IMR-90 (cell line): ENCODE data around the gene EEF1G. TPM values are rescaled to one million over a fixed set of nuclear protein-coding genes. Genes with fewer than 3 reads are reported as not detected.

Experiments
- ATAC-seq: fragments of 200-7000 bp; cut with Tn5 transposase; 2 replicates; pipeline ENCODE4 v1.9.1; 2020; ENCODE audit warnings: low read depth, mild to moderate bottlenecking, moderate library complexity
- BruUV-seq: library from RNA; stranded (reverse); fragments of 400-500 nt; replicated peaks from 2 replicates; lab custom pipeline; 2021; lab: Mats Ljungman, UMichigan
- CTCF ChIA-PET: fragments of 300-600 bp; formaldehyde crosslinking; extraction: SDS; loops from one replicate; lab custom pipeline; 2021; ENCODE audit warnings: antibody characterized with exemption; lab: Yijun Ruan, JAX
- POLR2A ChIA-PET: fragments of 300-600 bp; sonication (Branson Sonifier 250); formaldehyde crosslinking; loops from one replicate; lab custom pipeline; 2022; ENCODE audit warnings: antibody characterized with exemption; ENCODE audit not compliant: unreplicated experiment; lab: Charles Lee
- DNase-seq: peaks from one replicate; pipeline ENCODE4 v3.0.0; 2013
- H2AFZ ChIP-seq: replicated peaks from 2 replicates; pipeline ENCODE3; 2013; ENCODE audit warnings: low read length, mild to moderate bottlenecking; ENCODE audit not compliant: poor library complexity
- H2AK5ac ChIP-seq: 2 replicates; pipeline ENCODE4 v1.6.1; 2013; ENCODE audit warnings: low read depth, low read length, inconsistent platforms
- H2AK9ac ChIP-seq: replicated peaks from 2 replicates; pipeline ENCODE3; 2013; ENCODE audit warnings: mild to moderate bottlenecking, low read depth, low read length, moderate library complexity; ENCODE audit not compliant: poor library complexity
- H2BK120ac ChIP-seq: 2 replicates; pipeline ENCODE4 v1.6.1; 2013; ENCODE audit warnings: low read depth, low read length, inconsistent platforms
- H2BK15ac ChIP-seq: 3 replicates; pipeline ENCODE4 v1.6.1; 2013; ENCODE audit warnings: low read depth, low read length, inconsistent platforms
- H2BK20ac ChIP-seq: 2 replicates; pipeline ENCODE4 v1.6.1; 2013; ENCODE audit warnings: low read depth, mild to moderate bottlenecking, inconsistent platforms, low read length, moderate library complexity
- H2BK5ac ChIP-seq: 2 replicates; pipeline ENCODE4 v1.6.1; 2013; ENCODE audit warnings: mild to moderate bottlenecking, low read depth, low read length, inconsistent platforms; ENCODE audit not compliant: poor library complexity, severe bottlenecking
- H3K14ac ChIP-seq: replicated peaks from 2 replicates; pipeline ENCODE4 v1.6.1; 2013; ENCODE audit warnings: low read depth, low read length, inconsistent platforms
- H3K18ac ChIP-seq: 2 replicates; pipeline ENCODE4 v1.6.1; 2013; ENCODE audit warnings: low read depth, low read length, control low read depth
- H3K23ac ChIP-seq: 2 replicates; pipeline ENCODE4 v1.6.1; 2013; ENCODE audit warnings: low read depth, low read length, inconsistent platforms
- H3K27ac ChIP-seq: 2 replicates; pipeline ENCODE4 v1.5.1; 2013; ENCODE audit warnings: mild to moderate bottlenecking, control low read depth, low read length; ENCODE audit not compliant: insufficient read depth
- H3K27me3 ChIP-seq: 2 replicates; pipeline ENCODE4 v1.6.1; 2013; ENCODE audit warnings: low read length; ENCODE audit not compliant: control insufficient read depth, insufficient read depth
- H3K36me3 ChIP-seq: 2 replicates; pipeline ENCODE4 v1.6.1; 2013; ENCODE audit warnings: low read length, mixed read lengths; ENCODE audit not compliant: control insufficient read depth, insufficient read depth
- H3K4ac ChIP-seq: 2 replicates; pipeline ENCODE4 v1.6.1; 2013; ENCODE audit warnings: low read depth, low read length, inconsistent platforms
- H3K4me1 ChIP-seq: 2 replicates; pipeline ENCODE4 v1.6.1; 2013; ENCODE audit warnings: low read length, mixed read lengths; ENCODE audit not compliant: control insufficient read depth, insufficient read depth
- H3K4me2 ChIP-seq: 2 replicates; pipeline ENCODE4 v1.6.1; 2013; ENCODE audit warnings: low read depth, mild to moderate bottlenecking, control low read depth, low read length, moderate library complexity
- H3K4me3 ChIP-seq: 2 replicates; pipeline ENCODE4 v1.5.1; 2013; ENCODE audit warnings: low read depth, mild to moderate bottlenecking, control low read depth, low read length, moderate library complexity; ENCODE audit not compliant: insufficient read depth
- H3K56ac ChIP-seq: 2 replicates; pipeline ENCODE4 v1.6.1; 2013; ENCODE audit warnings: low read length, inconsistent platforms; ENCODE audit not compliant: insufficient read depth; ENCODE audit errors: extremely low read depth
- H3K79me1 ChIP-seq, 2 experiments: 2 replicates each; pipeline ENCODE4 v1.6.1; 2013; ENCODE audit warnings: low read length in 2 of 2, inconsistent platforms in 1 of 2, low read depth in 1 of 2
- H3K9ac ChIP-seq: 2 replicates; pipeline ENCODE4 v1.6.1; 2013; ENCODE audit warnings: low read depth, low read length, control low read depth
- H3K9me1 ChIP-seq: 2 replicates; pipeline ENCODE4 v1.6.1; 2013; ENCODE audit warnings: low read length, inconsistent platforms; ENCODE audit not compliant: insufficient read depth
- H3K9me3 ChIP-seq: 2 replicates; pipeline ENCODE4 v1.6.1; 2013; ENCODE audit warnings: low read length; ENCODE audit not compliant: control insufficient read depth, insufficient read depth
- H4K20me1 ChIP-seq: 2 replicates; pipeline ENCODE4 v1.6.1; 2013; ENCODE audit warnings: low read length, inconsistent platforms; ENCODE audit not compliant: insufficient read depth
- H4K5ac ChIP-seq: 2 replicates; pipeline ENCODE4 v1.6.1; 2013; ENCODE audit warnings: mild to moderate bottlenecking, low read depth, low read length, control low read depth
- H4K8ac ChIP-seq, 2 experiments: 2 replicates each; pipeline ENCODE4 v1.6.1; 2013; ENCODE audit warnings: low read depth in 2 of 2, low read length in 2 of 2, control low read depth in 1 of 2, inconsistent platforms in 1 of 2
- H4K91ac ChIP-seq: 2 replicates; pipeline ENCODE4 v1.6.1; 2013; ENCODE audit warnings: low read depth, low read length, inconsistent platforms; ENCODE audit not compliant: insufficient read depth
- BHLHE40 ChIP-seq: fragments of 150-350 bp; IDR thresholded peaks from 2 replicates; pipeline ENCODE4 v1.6.1; 2016; ENCODE audit warnings: mild to moderate bottlenecking, low read depth, low read length
- MXI1 ChIP-seq: IDR thresholded peaks from 2 replicates; pipeline ENCODE4 v1.6.1; 2012; ENCODE audit warnings: low read depth, mild to moderate bottlenecking, low read length, moderate library complexity, borderline replicate concordance
- NFE2L2 ChIP-seq: fragments of 150-350 bp; IDR thresholded peaks from 2 replicates; pipeline ENCODE4 v1.6.1; 2016; ENCODE audit warnings: low read depth, mild to moderate bottlenecking, low read length
- POLR2A ChIP-seq: IDR thresholded peaks from 2 replicates; pipeline ENCODE4 v1.6.1; 2012; ENCODE audit warnings: mild to moderate bottlenecking, low read depth, low read length
- SMC3 ChIP-seq: fragments of 150-350 bp; IDR thresholded peaks from 2 replicates; pipeline ENCODE4 v1.6.1; 2016; ENCODE audit warnings: low read depth, mild to moderate bottlenecking, antibody characterized with exemption, low read length, moderate library complexity
- WGBS, 2 experiments: methylation state at CpG; one replicate each; pipeline versions ENCODE4 v1.1.5 to v1.1.7; 2013; ENCODE audit warnings: missing lambda C conversion rate in 2 of 2; ENCODE audit not compliant: insufficient read length in 1 of 2; ENCODE audit errors: extremely low coverage in 2 of 2; 5-methylcytosine and 5-hydroxymethylcytosine counted together
- dilution Hi-C: fragments of 300-500 bp; cut with HindIII; formaldehyde crosslinking; loops from one replicate; pipeline ENCODE4 v1.14.3; 2018; ENCODE audit warnings: low sequenced_read_pairs; ENCODE audit not compliant: unreplicated experiment
- in situ Hi-C: fragments of 300-500 bp; cut with MboI; formaldehyde crosslinking; loops from 3 replicates; pipeline ENCODE4 v1.14.3; 2019; ENCODE audit warnings: low sequenced_read_pairs, inconsistent platforms, mixed read lengths
- intact Hi-C: fragments of 100-400 bp; cut with micrococcal nuclease; formaldehyde crosslinking; loops from 2 replicates; pipeline ENCODE4 v1.10.0; 2022
- polyA plus RNA-seq, 3 experiments: library from polyadenylated mRNA; depleted of rRNA; stranded (reverse); fragments of >200 nt; gene quantifications; 2 replicates each; pipeline ENCODE4 v1.2.3, GENCODE V29; 2012; ENCODE audit warnings: low replicate concordance in 1 of 3
- total RNA-seq: library from RNA; depleted of rRNA; stranded (reverse); fragments of >200 nt; gene quantifications from 2 replicates; pipeline ENCODE4 v1.2.3, GENCODE V29; 2012
- TF ChIP-seq, protein P1 (sequence below): conservative IDR thresholded peaks from 2 replicates; pipeline ENCODE4 v1.5.1; 2012; ENCODE audit warnings: mild to moderate bottlenecking, low read depth, low read length, improper control_type of control experiment
- TF ChIP-seq, protein P2 (sequence below): fragments of 150-350 bp; IDR thresholded peaks from 2 replicates; pipeline ENCODE4 v1.6.1; 2016; ENCODE audit warnings: low read depth, mild to moderate bottlenecking, low read length, moderate library complexity, borderline replicate concordance

EEF1G gene
- total and polyA plus RNA-seq, 2 of the 4 experiments (the other 2 are of a cell fraction): 1,684 to 1,857 TPM

DNA sequence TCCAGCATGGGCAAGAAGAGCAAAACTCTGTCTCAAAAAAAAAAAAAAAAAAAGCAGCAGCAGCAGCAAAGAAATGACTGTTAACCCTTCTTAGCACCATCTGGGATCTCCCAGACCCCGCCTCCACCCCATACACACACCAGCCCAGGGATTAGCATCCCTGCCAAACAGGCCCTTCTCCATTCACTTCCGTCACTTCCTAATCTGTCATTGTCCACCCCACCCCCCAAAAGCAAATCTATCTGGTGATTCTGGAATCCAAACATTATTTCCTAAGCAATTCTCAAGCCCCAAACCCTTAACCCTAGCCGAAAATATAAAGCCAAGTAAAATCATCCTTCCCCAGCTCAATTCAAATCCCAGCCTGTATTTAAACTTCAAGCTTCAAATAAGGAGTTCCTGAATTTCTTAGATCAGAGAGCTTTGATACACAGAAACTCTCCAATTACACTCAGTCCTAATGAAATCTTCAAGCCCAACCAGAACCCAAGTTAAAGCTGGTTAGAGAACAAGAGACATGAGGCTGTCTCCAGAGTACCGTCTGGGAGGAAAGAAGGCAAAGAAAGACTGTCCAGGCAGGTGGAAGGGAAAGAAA is 21.1 kb downstream of the EEF1G start:
- ATAC-seq (no peak), DNase-seq (peak; percentile 60)
- Histone ChIP-seq H2BK120ac (peak overlapping the region; percentile 98), H3K36me3 (peaks cover 3% of the 10 kb centered on the region; the same call in 1 of the 2 replicates), H2BK15ac (peak overlapping the region; percentile 98; the same call in 2 of the 3 replicates), H3K18ac (peak overlapping the region; percentile 90), H3K27ac (peak overlapping the region; percentile 97), H3K4me1 (peaks cover 43% of the 10 kb centered on the region), H3K56ac (peak overlapping the region; percentile 99), H4K91ac (peak overlapping the region; percentile 100), H4K8ac (peak overlapping the region; percentile 93 to 97), H3K14ac (peak overlapping the region; percentile 85), H3K4ac (peak overlapping the region; percentile 98), H4K20me1 (peaks cover 21% of the 10 kb centered on the region), H2BK5ac (peak overlapping the region; percentile 97), H3K4me2 (peak overlapping the region; percentile 93), H3K9ac (peak overlapping the region; percentile 94), H3K79me1 (peaks cover 12 to 69% of the 10 kb centered on the region in 2 experiments; a peak in 3 of 4 replicates), H3K27me3 (no peaks in the 10 kb centered on the region), H3K9me1 (peaks cover 32% of the 10 kb centered on the region), H4K5ac (peak overlapping the region; percentile 80), H2AK5ac (peak overlapping the region; percentile 99), H3K23ac (peak overlapping the region; percentile 98), H2AK9ac (peak overlapping the region; percentile 100), H2AFZ (peak overlapping the region; percentile 92), H3K4me3 (peak overlapping the region; percentile 20), H3K9me3 (no peaks in the 10 kb centered on the region), H2BK20ac (peak overlapping the region; percentile 96)
- BruUV-seq: no TSS peak
- POLR2A ChIA-PET: interaction anchor here (0.7 to 2.0 kb wide), 5 partner anchors 9 to 157 kb away, joined by 3 to 16 read pairs (median 3); partner anchors contain the start of genes EEF1G, INTS5 and TUT1
- 7% methylated on average over 3 of the region's 4 CpGs; no CpG with 5 or more reads in 1 of the 2 experiments for WGBS, 2 experiments
- CTCF ChIA-PET: interaction anchor here (0.6 to 3.1 kb wide), 4 partner anchors 8 to 233 kb away, joined by 3 to 23 read pairs (median 8); no protein-coding TSS in a partner anchor
- in situ Hi-C loops (loop anchor here (5.0 kb wide), 1 partner anchor 130 kb away; no protein-coding TSS in a partner anchor), intact Hi-C loops (no loop called here), dilution Hi-C loops (no loop called here)
- TF ChIP-seq POLR2A: no peak
- no peak for TF ChIP-seq NFE2L2
- no peak for TF ChIP-seq BHLHE40
- TF ChIP-seq, protein P1, sequence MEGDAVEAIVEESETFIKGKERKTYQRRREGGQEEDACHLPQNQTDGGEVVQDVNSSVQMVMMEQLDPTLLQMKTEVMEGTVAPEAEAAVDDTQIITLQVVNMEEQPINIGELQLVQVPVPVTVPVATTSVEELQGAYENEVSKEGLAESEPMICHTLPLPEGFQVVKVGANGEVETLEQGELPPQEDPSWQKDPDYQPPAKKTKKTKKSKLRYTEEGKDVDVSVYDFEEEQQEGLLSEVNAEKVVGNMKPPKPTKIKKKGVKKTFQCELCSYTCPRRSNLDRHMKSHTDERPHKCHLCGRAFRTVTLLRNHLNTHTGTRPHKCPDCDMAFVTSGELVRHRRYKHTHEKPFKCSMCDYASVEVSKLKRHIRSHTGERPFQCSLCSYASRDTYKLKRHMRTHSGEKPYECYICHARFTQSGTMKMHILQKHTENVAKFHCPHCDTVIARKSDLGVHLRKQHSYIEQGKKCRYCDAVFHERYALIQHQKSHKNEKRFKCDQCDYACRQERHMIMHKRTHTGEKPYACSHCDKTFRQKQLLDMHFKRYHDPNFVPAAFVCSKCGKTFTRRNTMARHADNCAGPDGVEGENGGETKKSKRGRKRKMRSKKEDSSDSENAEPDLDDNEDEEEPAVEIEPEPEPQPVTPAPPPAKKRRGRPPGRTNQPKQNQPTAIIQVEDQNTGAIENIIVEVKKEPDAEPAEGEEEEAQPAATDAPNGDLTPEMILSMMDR: no peak
- no peak for TF ChIP-seq SMC3
- no peak for TF ChIP-seq MXI1
- TF ChIP-seq, protein P2, sequence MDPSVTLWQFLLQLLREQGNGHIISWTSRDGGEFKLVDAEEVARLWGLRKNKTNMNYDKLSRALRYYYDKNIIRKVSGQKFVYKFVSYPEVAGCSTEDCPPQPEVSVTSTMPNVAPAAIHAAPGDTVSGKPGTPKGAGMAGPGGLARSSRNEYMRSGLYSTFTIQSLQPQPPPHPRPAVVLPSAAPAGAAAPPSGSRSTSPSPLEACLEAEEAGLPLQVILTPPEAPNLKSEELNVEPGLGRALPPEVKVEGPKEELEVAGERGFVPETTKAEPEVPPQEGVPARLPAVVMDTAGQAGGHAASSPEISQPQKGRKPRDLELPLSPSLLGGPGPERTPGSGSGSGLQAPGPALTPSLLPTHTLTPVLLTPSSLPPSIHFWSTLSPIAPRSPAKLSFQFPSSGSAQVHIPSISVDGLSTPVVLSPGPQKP: no peak
